BE2C (cell line): ENCODE data around the gene PPP1R12A.
"Not testable (repeated sequence)": the region's sequence is repeated elsewhere in the genome, so short reads cannot be mapped to it uniquely, and the experiment has no call there.

Source experiments
- DNase-seq: peaks from one replicate; pipeline ENCODE4 v3.0.0-alpha.2; 2020
- H3K27me3 ChIP-seq: fragments of 250-450 bp; sonication (Bioruptor Pico); 2 replicates; pipeline ENCODE4 v1.5.1; 2020; ENCODE audit warnings: mild to moderate bottlenecking
- H3K36me3 ChIP-seq: fragments of 250-450 bp; sonication (Bioruptor Pico); 2 replicates; pipeline ENCODE4 v1.5.1; 2020; ENCODE audit warnings: mild to moderate bottlenecking
- H3K4me1 ChIP-seq: fragments of 250-450 bp; sonication (Bioruptor Pico); 2 replicates; pipeline ENCODE4 v1.5.1; 2020
- H3K4me3 ChIP-seq: 2 replicates; pipeline ENCODE4 v1.5.1; 2011; ENCODE audit warnings: low read depth, low read length
- H3K9me3 ChIP-seq: fragments of 250-450 bp; sonication (Bioruptor Pico); 2 replicates; pipeline ENCODE4 v1.5.1; 2020
- TF ChIP-seq, protein P1 (sequence below): IDR thresholded peaks from 2 replicates; pipeline ENCODE4 v1.5.1; 2012; ENCODE audit warnings: mild to moderate bottlenecking, low read depth, low read length

Gene PPP1R12A

DNA sequence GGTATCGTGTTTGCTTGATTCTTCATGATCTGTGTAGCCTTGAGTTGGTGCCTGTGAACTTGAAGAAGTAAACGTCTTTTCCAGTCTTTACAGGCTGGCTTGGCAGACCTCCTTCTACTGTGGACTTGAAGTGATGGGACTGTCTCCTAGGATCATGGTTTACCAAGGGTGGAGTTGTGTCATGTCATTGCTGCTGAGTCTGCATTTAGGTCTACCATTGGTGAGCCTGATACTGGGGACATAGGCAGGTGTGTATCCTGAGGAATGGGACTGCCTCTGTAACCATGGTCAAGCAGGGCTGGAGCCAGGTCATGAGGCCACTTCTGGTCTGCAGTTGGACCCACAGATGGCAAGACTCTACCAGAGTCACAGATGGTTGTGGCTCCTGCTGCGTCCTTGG is 20.7 kb upstream of the PPP1R12A start:
- no peak for DNase-seq
- no peaks in the 10 kb centered on the region for H3K36me3 ChIP-seq
- TF ChIP-seq, protein P1, sequence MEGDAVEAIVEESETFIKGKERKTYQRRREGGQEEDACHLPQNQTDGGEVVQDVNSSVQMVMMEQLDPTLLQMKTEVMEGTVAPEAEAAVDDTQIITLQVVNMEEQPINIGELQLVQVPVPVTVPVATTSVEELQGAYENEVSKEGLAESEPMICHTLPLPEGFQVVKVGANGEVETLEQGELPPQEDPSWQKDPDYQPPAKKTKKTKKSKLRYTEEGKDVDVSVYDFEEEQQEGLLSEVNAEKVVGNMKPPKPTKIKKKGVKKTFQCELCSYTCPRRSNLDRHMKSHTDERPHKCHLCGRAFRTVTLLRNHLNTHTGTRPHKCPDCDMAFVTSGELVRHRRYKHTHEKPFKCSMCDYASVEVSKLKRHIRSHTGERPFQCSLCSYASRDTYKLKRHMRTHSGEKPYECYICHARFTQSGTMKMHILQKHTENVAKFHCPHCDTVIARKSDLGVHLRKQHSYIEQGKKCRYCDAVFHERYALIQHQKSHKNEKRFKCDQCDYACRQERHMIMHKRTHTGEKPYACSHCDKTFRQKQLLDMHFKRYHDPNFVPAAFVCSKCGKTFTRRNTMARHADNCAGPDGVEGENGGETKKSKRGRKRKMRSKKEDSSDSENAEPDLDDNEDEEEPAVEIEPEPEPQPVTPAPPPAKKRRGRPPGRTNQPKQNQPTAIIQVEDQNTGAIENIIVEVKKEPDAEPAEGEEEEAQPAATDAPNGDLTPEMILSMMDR = no peak
- H3K4me3 ChIP-seq = no peak overlapping the region
- H3K4me1 ChIP-seq = no peaks in the 10 kb centered on the region
- no peaks in the 10 kb centered on the region for H3K9me3 ChIP-seq
- H3K27me3 ChIP-seq = peaks cover 13% of the 10 kb centered on the region

DNA sequence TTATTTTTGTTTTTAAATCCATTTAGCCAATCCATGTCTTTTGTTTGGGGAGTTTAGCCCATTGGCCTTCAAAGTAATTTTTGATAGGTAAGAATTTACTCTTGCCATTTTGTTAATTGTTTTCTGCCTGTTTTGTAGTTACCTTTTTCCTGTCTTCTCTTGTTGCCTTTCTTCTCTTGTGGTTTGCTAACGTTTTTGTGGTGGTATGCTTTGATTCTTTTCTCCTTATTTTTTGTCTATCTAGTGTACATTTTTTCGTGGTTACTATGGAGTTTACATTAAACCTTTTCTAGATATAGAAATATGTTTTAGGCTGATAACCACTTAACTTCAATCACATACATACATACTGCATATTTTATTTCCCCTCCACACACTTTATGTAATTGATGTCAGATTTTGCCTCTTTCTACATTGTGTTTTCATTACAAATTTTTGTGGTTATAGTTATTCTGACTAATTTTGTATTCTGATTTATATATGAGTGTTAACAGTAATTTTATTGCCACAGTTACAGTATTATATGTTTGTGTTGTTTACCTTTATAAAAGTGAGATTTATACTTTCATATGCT is 19.2 kb upstream of the PPP1R12A start:
- TF ChIP-seq, protein P1 = no peak
- H3K4me1 ChIP-seq = no peaks in the 10 kb centered on the region
- H3K4me3 ChIP-seq = no peak overlapping the region
- no peaks in the 10 kb centered on the region for H3K9me3 ChIP-seq
- no peak for DNase-seq
- no peaks in the 10 kb centered on the region for H3K36me3 ChIP-seq
- H3K27me3 ChIP-seq = peaks cover 8% of the 10 kb centered on the region

DNA sequence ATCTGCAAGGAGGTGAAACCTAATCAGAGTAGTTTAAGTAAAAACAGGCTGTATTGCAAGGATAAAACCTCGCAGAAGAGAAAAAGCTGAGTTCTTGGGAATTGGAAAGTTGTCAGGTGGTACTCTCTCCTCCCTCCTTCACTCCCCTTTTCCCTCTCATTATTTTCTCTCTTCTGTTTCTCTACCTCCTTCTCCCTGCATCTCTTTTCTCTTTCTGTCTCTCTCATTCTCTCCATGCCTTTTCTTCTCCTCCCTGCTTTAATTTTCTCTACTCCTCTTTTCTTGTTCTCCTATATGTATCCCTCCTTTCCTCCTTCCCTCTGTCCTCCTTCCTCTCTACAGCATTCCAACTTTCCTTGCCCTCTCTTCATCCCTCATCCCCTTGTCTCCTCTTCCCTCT is 14.2 kb upstream of the PPP1R12A start:
- no peak for DNase-seq
- Histone ChIP-seq H3K4me1 (no peaks in the 10 kb centered on the region), H3K4me3 (no peak overlapping the region), H3K36me3 (no peaks in the 10 kb centered on the region), H3K9me3 (no peaks in the 10 kb centered on the region), H3K27me3 (peaks cover 26% of the 10 kb centered on the region)
- TF ChIP-seq, protein P1 = no peak

DNA sequence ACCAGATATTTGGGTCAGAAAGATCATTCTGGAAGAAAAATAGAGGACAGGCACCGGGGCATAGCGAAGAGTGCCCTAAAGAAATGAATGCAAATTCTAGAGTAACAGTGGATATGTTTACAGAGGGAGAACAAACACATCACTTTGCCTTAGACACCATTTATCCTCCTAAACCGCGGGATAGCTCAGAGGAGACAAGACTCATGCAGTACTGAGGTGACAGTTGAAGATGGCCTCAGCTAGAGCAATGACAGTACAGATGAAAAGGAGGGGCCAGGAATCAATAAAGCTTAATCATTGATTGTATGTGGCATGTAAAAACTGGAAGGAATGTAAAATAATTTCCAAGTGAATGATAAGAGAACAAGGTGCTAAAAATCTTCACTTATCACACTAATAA is 10.5 kb upstream of the PPP1R12A start:
- H3K9me3 ChIP-seq = no peaks in the 10 kb centered on the region
- no peaks in the 10 kb centered on the region for H3K36me3 ChIP-seq
- DNase-seq = no peak
- no peaks in the 10 kb centered on the region; the same call in 1 of the 2 replicates for H3K4me1 ChIP-seq
- no peak overlapping the region for H3K4me3 ChIP-seq
- TF ChIP-seq, protein P1 = no peak
- peaks cover 18% of the 10 kb centered on the region; the same call in 1 of the 2 replicates for H3K27me3 ChIP-seq

DNA sequence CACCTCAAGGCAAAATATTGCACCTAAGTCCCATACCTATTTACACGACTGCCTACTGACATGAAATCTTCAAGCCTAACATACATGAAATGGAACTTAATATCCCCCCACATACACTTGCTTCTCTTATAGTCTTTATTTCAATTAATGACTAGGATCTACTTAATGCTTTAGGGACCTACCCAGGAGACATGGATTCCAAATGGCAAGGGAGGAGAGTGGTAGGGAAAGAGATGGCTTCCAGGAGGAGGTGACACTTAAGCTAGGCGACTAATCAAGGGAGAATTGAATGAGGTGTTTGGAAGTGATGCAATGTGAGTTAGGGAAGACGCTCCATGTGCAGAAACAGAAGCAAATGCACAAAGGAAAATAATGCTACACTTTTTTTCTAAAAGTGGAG is 9.7 kb upstream of the PPP1R12A start:
- TF ChIP-seq, protein P1 = no peak

DNA sequence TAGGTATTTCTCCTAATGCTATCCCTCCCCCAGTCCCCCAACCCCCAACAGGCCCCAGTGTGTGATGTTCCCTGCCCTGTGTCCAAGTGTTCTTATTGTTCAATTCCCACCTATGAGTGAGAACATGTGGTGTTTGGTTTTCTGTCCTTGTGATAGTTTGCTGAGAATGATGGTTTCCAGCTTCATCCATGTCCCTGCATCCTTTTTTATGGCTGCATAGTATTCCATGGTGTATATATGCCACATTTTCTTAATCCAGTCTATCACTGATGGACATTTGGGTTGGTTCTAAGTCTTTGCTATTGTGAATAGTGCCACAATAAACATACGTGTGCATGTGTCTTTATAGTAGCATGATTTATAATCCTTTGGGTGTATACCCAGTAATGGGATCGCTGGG is 7.9 kb upstream of the PPP1R12A start:
- H3K4me3 ChIP-seq, DNase-seq, H3K9me3 ChIP-seq, H3K36me3 ChIP-seq, H3K4me1 ChIP-seq: not testable (repeated sequence)
- H3K27me3 ChIP-seq = peaks cover 15% of the 10 kb centered on the region; the same call in 1 of the 2 replicates

More for the DNA sequence above, 9.7 kb upstream of the PPP1R12A start:
- H3K4me3 ChIP-seq = no peak overlapping the region
- H3K4me1 ChIP-seq = no peaks in the 10 kb centered on the region; the same call in 1 of the 2 replicates
- H3K9me3 ChIP-seq = no peaks in the 10 kb centered on the region
- H3K27me3 ChIP-seq = peaks cover 18% of the 10 kb centered on the region; the same call in 1 of the 2 replicates
- no peaks in the 10 kb centered on the region for H3K36me3 ChIP-seq
- no peak for DNase-seq
